ENCODE data around the gene RPL37A. TPM values are rescaled to one million over a fixed set of nuclear protein-coding genes. Genes with fewer than 3 reads are reported as not detected.

The RPL37A gene
- total RNA-seq, 2 donors from 2014 or later: 2,589 to 2,765 TPM

DNA sequence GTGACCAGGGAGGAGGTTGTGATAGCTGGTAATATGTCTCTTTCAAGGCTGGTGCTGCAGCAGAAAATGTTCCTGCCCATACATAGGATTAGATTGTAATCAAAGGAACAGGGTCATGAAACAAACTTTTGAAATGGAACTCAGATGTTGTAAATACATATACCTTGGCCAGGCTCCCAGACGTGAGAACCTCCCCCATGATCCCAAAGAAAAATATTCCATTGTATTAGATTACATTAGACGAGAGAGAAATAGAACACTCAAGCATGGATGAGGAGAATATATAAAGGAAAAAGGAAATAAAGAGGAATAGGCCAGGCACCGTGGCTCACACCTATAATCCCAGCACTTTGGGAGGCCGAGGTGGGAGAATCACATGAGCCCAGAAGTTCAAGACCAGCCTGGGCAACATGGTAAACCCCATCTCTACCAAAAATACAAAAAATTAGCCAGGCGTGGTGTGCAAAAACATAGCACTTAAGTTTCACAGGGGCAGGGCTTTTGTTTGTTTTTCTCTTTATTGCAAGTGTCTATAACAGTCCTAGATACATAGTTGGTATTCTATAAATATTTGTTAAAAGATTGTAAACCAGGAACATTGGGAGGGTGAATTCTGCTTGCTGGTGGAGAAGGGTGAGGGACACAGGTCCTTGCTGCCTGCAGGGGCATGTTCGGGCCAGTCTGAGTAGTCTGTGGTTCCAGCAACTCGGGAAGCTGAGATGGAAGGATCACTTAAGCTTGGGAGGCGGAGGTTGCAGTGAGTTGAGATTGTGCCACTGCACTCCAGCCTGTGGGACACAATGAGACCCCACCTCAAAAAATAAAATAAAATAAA lies 52.8 kb downstream of the RPL37A start:
- Mint-ChIP-seq H3K27ac (peak overlapping the region; percentile 30), H3K27me3 (ENCODE audit: insufficient read depth) (no peaks in the 10 kb centered on the region), H3K4me3 (no peak overlapping the region), H3K9me3 (no peaks in the 10 kb centered on the region), H3K36me3 (ENCODE audit: low read depth) (no peaks in the 10 kb centered on the region), H3K4me1 (peaks cover 11% of the 10 kb centered on the region)
- Histone ChIP-seq H3K9ac (ENCODE audit: extremely low read depth, low read length, poor library complexity, severe bottlenecking) (no peak overlapping the region), H3K27ac (ENCODE audit: low read depth, low read length) (no peak overlapping the region), H3K27me3 (ENCODE audit: control insufficient read depth, insufficient read depth, low read length, poor library complexity, severe bottlenecking) (no peaks in the 10 kb centered on the region), H3K4me3 (ENCODE audit: low read length) (no peak overlapping the region), H3K4me1 (ENCODE audit: control insufficient read depth, insufficient read depth, low read length) (peaks cover 6% of the 10 kb centered on the region), H3K36me3 (ENCODE audit: control insufficient read depth, insufficient read depth, low read length) (no peaks in the 10 kb centered on the region), H3K9me3 (ENCODE audit: control insufficient read depth, low read length) (no peaks in the 10 kb centered on the region)
- TF ChIP-seq, protein P1, sequence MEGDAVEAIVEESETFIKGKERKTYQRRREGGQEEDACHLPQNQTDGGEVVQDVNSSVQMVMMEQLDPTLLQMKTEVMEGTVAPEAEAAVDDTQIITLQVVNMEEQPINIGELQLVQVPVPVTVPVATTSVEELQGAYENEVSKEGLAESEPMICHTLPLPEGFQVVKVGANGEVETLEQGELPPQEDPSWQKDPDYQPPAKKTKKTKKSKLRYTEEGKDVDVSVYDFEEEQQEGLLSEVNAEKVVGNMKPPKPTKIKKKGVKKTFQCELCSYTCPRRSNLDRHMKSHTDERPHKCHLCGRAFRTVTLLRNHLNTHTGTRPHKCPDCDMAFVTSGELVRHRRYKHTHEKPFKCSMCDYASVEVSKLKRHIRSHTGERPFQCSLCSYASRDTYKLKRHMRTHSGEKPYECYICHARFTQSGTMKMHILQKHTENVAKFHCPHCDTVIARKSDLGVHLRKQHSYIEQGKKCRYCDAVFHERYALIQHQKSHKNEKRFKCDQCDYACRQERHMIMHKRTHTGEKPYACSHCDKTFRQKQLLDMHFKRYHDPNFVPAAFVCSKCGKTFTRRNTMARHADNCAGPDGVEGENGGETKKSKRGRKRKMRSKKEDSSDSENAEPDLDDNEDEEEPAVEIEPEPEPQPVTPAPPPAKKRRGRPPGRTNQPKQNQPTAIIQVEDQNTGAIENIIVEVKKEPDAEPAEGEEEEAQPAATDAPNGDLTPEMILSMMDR (conservative IDR thresholded peaks at IDR 0.05): no peak
- 92 to 96% methylated on average over 5 to 8 of the region's 8 CpGs for WGBS, 2 experiments (ENCODE audit: insufficient coverage in 1 of 2, insufficient read length in 1 of 2)
- DNase-seq: no peak

DNA sequence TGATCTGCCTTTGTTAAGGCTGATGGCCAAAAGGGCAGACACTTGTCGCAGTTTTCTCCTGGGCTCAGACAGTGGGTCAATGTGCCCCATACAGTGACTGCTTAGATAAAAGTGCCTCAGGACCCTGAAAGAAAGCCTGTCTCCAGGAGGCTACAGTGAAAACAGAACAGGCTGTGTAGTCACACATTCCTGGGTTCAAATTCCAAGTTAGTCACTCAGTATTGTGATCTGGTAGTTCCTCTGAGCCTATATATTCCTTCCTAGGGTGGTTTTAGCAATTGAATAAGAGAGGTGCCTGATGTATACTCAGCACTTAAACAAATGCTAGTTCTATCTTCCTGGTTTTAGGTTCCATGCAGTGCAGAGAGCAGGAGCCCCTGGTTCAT lies 54.4 kb downstream of the RPL37A start:
- Mint-ChIP-seq H3K27ac (peak overlapping the region; percentile 83), H3K36me3 (ENCODE audit: low read depth) (no peaks in the 10 kb centered on the region), H3K9me3 (no peaks in the 10 kb centered on the region), H3K27me3 (ENCODE audit: insufficient read depth) (no peaks in the 10 kb centered on the region), H3K4me3 (no peak overlapping the region), H3K4me1 (peaks cover 19% of the 10 kb centered on the region)
- H3K4me1 ChIP-seq (ENCODE audit: control insufficient read depth, insufficient read depth, low read length): peaks cover 6% of the 10 kb centered on the region
- no peak for DNase-seq
- no peaks in the 10 kb centered on the region for H3K27me3 ChIP-seq (ENCODE audit: control insufficient read depth, insufficient read depth, low read length, poor library complexity, severe bottlenecking)
- WGBS, 2 experiments (ENCODE audit: insufficient coverage in 1 of 2, insufficient read length in 1 of 2): 50 to 69% methylated on average over 1 of the region's 1 CpG
- TF ChIP-seq, protein P1 (conservative IDR thresholded peaks at IDR 0.05): no peak
- no peaks in the 10 kb centered on the region for H3K9me3 ChIP-seq (ENCODE audit: control insufficient read depth, low read length)
- H3K9ac ChIP-seq (ENCODE audit: extremely low read depth, low read length, poor library complexity, severe bottlenecking): no peak overlapping the region
- peak overlapping the region; percentile 61 for H3K27ac ChIP-seq (ENCODE audit: low read depth, low read length)
- H3K36me3 ChIP-seq (ENCODE audit: control insufficient read depth, insufficient read depth, low read length): no peaks in the 10 kb centered on the region
- no peak overlapping the region for H3K4me3 ChIP-seq (ENCODE audit: low read length)

Other genes starting within 250 kb of the RPL37A start
- under 1 TPM; 0.51 to 0.86 TPM for gene MARCHF4, start 126.4 kb upstream of the RPL37A start, total RNA-seq
- 10 to 100 TPM; 29.1 to 35.1 TPM for gene SMARCAL1, start 86.4 kb upstream of the RPL37A start, total RNA-seq
- 100 to 1,000 TPM in 1 of 2 donors, 10 to 100 TPM in 1; 80.8 to 313 TPM for gene IGFBP2, start 134.6 kb downstream of the RPL37A start, total RNA-seq
- 1 to 10 TPM; 3.6 to 8.9 TPM for gene IGFBP5, start 196.7 kb downstream of the RPL37A start, total RNA-seq

All from endodermal cell (in vitro differentiated cells).